Left colon (tissue), 2 donors: ENCODE results near the gene CIRBP. TPM values are rescaled to one million over a fixed set of nuclear protein-coding genes. Genes with fewer than 3 reads are reported as not detected.

ENCODE experiments used
- ATAC-seq: fragments of 200-7000 bp; cut with Tn5 transposase; one replicate; pipeline ENCODE4 v1.9.1; 2020; ENCODE audit warnings: mild to moderate bottlenecking, moderate library complexity
- DNase-seq, 2 donors: peaks; one replicate each; pipeline ENCODE4 v3.0.0-alpha.2; 2020
- intact Hi-C, 2 donors: fragments of 100-400 bp; cut with DNase I in 1 of 2; cut with micrococcal nuclease in 1 of 2; formaldehyde crosslinking; loops; one replicate each; pipeline versions ENCODE4 v1.11.2 to v1.14.0; 2022; cut with DNase I, micrococcal nuclease
- total RNA-seq, 2 donors: library from RNA; stranded (reverse); fragmentation: NEBNext Ultra II Directional; extraction: Animal tissue kit (Norgen Biotek cat#: 25700); gene quantifications; one replicate each; pipeline ENCODE4 v1.2.1, GENCODE V29; 2021
- donor health status: DM: no; HTN: no; CAD: no.
- donor health status: DM: yes; HTN: yes; CAD: no.

CIRBP gene
- total RNA-seq, 2 donors from 2014 or later, result 220 to 267 TPM

DNA sequence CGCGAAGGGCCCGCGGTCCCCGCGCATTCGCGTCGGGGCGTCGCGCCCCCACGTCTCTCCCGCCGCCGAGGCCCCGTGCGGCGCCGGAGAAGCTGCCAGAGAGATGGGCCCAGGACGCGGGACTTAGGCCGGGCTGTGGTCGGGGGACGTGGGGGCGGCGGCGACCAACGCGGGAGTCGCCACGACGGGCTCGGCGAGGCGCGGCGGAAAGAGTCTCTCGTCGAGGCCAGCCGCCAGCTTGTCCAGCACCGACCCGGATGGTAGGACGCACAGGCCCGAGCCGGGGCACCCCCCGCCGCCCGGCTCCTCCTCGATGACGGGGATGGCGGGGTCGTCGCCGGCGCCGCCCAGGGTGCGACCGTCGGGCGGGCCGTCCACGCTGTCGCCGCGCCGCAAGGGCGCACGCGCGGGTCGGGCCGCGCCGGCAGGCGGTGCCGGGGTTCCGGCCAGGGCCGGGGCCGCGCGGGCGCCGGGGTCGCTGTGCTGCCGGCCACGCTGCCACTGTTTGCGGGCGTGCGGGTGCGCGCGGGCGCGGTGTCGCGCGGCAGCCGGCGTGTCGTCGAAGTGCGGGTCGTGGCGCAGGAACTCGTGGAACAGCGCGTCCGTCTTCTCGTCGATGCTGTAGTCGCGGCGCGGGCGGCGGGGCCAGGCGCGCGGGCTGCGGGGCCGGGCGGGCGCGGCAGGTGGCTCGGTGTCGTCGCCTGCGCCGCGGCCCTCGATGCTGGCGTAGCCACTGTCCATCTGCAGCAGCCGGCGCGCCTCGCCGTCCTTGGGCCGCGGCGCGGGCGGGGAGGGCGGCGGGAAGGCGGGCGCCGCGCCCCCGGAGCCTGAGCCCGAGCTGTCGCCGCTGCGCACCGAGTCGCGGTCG lies 39.8 kb upstream of the CIRBP start:
- no peak for ATAC-seq
- no peak for DNase-seq
- intact Hi-C loops, result no loop called here

DNA sequence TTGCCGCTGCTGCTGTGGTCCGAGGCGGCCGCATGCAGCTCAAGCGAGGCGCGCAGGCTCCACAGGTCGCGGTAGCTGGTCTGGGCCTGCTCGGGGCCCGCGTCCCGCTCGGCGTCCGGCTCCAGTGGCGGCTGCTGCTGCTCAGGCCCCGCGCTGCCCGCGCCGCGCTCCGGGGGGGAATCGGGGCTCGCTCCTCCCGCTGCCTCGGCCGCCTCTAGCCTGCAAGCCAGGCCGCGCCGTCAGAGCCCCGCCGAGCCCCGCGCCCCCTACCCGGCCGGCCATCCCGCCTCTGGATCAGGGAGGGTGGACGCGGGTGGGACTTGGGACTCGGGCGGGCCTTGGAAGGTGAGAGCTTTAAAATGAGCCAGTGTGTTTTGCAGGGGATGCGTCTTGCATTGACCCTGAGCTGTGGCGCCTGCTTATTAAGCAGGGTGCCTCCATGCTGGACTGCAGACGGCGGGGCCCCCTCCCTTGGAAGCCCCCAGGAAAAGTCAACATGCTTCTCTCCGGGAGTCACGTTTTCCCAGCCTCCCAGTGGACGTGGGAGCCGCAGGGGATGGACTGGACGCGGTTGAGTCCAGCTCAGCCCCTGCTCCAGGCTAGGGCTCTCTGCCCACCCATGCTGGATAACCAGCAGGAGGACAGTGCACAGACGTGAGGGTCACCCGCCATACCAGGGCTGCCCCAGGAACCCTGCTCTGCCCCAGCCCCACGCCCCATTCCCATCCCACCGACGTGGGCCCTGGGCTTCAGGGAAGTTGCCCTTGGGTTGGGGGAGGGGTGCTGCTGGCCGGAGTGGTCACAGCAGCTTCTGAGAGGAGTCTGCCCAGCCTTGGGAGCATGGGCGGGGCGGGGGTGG lies 39.0 kb upstream of the CIRBP start:
- DNase-seq (no peak), ATAC-seq (no peak)
- intact Hi-C loops, result no loop called here

DNA sequence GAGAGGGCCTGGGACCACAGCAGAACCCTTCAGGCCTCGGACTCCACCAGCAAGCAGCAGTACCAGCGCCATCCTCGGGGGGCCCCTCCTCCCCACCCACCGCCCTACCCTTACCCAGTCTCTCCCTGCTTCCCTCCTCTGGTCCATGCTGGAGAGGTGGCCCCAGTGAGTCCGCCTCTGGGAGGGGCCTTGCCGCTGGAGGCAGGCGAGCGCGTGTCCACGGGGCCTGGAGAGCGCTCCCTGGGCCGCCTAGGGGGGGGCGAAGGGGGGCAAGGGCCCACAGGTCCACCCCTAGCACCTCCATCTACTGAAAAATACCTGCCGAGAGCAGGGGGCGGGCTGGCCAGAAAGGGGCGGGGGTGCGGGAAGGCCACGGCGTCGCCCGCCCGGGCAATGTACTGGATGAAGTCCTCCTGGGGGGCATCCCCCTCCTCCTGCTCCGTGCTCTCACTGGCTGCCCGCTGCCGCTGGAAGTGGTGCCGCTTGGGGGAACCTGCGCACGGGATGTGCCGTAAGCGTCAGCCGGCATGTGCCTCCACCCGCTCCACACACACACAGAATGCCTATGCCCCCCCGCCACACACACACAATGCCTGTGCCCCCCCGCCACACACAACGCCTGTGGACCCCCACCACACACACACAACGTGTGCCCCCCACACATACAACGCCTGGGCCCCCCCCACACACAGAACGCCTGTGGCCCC lies 38.2 kb upstream of the CIRBP start:
- intact Hi-C loops, result no loop called here
- DNase-seq (no peak), ATAC-seq (no peak)

DNA sequence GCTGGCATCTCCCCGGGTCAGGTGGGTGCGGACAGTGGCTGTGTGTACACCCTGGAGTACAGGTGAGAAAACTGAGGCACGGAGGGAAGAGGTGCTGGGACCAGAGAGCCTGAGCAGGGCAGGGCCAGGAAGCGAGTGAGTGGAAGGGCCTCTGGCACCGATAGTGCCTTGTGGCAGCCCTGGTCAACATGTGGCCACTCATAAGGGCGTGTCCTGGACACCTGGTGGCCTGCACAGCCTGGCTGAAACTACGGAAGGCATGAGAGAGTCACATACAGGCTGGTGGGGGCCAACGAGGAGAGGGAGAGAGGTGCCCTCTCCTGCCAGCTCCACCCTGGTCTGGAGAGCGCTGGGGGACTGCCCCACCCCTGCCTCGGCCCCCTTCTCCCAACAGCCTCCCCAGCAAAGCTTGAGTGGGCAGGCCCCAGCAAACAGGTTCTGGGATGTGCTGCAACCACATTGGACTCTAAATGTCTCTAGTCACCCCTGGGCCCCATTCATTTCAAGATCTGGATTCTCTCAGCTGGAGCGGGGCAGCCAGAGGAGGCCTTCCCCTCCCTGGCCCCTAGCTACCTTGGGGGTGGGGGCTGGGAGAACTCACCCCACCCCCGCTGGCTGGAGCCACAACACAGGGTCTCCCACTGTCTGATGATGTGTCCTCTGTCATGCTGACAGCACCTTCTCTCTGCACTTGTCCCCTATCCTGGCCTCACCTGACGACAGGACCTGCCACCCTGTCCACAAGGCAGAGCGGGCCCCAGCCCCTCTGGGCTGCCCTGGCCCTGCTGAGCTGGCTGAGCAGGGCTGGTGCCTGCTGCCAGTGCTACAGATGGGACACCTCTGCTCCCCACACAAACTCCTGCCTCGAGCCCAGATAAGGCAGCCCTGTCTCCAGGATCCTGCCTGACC lies 37.1 kb upstream of the CIRBP start:
- DNase-seq (no peak), ATAC-seq (peak; percentile 49)
- intact Hi-C loops, result no loop called here

DNA sequence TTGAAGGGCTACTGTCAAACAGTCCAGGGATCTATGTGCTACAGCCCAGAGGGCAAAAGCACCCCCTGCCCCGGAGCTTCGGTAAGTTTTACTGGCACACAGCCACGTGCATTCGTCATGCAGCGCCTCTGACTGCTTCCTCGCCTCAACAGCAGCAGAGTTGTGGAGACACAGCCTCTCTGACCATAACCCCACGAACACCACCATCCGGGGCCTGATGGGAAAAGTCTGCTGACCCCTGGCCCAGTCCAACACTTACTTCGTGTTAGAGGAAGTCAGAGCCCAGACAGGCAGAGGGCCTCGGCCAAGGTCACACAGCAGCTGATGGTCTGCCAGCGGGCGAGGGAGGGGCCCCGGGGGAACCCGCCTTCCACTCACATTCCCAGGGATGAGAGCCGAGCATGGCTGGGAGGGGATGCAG lies 36.5 kb upstream of the CIRBP start:
- DNase-seq (peak in 1 of 2 donors; percentile 49), ATAC-seq (peak; percentile 33)
- intact Hi-C loops, result no loop called here

DNA sequence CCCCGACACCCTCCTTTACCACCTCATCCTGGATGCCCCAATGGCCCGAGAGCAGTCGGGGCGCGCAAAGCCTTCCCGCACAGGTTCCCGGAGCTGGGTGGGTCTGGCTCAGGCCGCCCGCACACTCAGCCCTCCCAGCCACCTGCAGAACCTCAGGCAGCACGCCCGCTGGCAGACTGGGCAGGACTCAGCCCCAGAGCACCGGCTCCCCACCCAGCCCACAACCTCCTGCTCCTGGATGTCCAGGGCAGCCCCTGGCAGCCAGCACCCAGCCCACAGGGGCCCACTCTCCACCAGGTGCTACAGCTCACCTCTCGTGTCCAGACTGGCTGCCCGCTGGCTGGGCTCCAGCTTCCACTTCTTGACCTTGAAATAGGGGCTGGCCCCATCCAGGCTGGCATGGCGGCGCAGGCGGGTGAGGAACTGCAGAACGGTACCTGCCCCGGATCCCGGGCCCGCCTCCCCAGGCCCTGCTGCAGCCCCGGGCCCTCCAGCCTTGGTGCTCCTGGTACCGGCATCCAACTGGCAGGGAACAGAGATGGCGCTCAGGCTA lies 35.9 kb upstream of the CIRBP start:
- intact Hi-C loops, result no loop called here
- peak; percentile 33 for ATAC-seq

DNA sequence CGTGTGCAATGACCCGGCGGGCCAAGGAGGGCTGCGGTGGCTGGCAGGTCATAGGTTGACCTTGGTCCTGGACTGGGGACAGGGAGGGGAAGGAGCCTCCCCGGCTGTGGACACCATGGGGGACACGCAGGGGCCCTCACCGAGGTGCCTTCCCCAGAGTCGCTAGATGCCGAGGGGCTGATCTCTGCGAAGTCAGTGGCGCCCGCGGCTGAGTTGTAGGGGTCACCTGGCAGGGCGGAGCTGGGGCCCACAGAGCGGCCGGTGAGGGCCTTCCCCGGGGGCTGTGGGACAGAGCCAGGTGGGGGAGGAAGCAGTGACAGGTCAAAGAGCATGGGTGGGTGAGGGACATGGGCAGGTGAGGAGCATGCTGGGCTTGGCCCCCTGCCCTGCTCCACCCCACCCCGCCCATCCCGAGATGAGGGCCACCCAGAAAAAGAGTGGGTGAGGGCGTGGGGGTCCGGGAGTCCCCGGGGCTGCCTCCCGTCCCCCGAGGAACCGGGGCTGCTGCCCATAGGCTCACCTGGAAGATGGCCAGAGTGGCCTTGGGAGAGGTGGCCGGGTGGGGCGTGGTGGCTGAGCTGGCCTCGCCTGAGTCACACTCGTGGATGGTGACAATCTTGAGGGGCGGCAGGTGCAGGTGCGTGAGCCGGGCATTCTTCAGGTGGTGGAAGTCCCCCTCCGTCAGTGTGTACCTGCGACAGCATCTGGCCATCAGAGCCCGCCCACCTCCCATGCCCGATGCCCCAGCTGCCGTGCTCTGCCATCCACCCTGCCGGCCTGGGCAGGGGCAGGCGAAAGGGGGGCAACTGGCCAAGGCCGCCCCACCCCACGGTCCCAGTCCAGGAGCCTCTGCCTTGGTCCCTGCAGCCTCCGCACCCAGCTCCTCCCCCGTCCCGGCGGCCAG lies 34.8 kb upstream of the CIRBP start:
- ATAC-seq (no peak), DNase-seq (no peak)
- intact Hi-C loops, result no loop called here

More for the DNA sequence above, 35.9 kb upstream of the CIRBP start:
- DNase-seq, result no peak

DNA sequence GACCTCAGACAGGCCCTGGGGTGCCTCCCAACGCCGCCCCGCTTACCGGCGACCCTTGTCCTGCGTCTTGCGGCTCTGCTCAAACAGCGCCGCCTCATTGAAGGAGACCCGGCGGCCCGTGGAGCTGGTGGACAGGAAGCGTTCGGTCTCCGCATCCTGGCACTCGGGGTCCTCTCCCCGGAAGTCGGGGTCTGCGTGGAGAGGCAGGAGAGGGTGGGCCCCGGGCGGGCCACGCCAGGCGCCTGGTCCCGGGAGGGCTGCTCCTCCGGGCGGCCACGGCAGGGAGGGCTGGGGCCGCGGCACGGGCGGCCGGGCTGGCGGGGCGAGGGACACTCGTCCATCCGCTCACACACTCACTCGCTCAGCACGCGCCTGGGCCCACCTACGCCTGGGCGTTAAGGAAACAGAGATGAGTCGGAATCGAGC lies 34.2 kb upstream of the CIRBP start:
- ATAC-seq (no peak), DNase-seq (no peak)
- intact Hi-C loops, result no loop called here

DNA sequence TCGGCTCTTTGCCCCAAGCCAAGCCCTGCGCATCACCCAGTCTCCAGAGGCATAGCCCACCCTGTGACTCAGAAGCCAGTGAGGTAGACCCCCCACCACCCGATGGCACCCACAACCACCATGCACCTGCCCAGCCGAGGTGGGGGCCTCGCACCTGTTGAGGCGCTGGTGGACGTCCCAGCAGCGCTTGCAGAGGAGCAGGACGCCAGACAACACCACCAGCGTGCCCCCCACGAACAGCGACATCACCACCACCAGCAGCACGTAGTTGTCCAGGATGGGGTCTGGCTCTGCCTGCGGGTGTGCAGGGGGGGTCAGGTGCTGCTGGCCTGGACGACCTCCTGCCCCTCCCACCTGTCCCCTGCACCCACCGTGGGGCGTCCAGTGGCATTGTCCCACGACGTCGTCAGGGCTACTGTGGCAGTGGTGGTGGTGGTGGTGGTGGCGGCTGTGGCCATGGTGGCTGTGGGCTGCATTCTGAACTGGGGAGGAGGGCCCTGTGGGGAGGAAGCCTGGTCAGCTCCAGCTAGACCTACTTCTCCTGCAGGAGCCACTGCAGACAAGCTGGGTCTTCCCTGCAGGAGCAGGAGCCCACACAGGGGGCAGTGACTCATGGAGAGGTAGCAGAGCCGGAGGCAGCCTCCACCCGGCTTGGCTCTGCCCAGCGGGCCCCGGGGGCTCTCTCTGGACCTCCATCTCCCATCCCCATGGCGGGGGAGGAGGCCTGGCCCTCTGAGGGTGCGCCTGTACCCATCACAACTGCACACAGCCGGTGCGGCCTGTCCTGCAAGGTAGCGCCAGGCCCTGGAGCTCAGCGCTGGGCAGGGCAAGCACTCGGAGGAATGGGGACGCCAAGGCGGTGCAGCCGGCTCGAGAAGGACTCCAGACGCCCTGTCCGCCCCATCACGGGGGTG lies 33.2 kb upstream of the CIRBP start:
- no peak for DNase-seq
- intact Hi-C loops, result no loop called here
- ATAC-seq, result no peak

DNA sequence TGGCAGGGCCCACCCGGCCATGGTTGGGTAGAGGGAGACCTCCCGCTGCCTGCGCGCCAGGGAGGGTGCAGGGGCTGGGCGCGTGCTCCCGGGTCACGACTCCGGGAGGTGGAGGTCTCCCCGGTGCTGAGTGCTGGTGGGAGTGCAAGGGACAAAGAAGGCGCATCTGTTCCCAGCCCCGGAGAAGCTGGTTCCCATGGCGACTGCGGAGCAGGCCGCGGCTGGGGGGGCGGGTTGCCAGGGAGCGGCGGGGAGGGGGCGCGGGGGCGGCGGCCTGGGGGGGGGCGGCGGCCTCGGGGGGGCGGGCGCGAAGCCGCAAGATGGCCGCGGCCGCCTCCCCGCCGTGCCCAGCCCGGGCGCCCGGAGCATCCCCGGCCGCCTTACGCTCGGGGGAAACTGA lies 32.6 kb upstream of the CIRBP start:
- intact Hi-C loops, result no loop called here
- ATAC-seq (no peak), DNase-seq (no peak)

DNA sequence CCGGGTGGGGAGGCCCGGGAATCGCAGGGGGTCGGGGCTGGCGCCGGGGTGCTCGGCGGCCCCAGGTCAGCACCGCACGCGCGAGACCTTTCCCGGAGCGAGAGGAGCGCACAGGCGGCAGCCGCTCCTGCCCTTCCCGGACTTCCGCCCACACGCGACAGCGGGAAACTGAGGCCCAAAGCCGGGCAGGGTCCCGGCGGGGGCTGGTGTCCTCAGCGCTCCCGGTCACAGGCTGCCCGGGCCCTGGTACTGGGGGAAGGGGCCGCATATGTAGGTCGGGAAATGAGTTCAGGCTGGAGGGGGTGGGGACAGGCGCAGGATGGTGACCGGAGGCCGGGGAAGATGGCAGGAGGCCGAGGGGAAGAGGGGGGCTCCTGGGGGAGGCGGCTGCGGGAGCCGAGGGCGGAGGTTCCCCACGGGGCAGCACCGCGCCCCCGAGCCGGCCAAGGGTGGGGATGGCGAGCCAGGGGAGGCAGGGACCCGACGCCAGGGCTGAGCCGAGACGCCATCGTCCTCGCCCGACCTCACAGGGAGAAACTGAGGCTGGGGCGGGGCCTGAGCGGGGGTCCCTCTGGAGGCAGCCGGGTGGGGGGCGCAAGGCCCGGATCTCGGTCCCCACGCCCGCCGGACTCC lies 32.0 kb upstream of the CIRBP start:
- DNase-seq, result no peak
- no peak for ATAC-seq
- intact Hi-C loops, result no loop called here

DNA sequence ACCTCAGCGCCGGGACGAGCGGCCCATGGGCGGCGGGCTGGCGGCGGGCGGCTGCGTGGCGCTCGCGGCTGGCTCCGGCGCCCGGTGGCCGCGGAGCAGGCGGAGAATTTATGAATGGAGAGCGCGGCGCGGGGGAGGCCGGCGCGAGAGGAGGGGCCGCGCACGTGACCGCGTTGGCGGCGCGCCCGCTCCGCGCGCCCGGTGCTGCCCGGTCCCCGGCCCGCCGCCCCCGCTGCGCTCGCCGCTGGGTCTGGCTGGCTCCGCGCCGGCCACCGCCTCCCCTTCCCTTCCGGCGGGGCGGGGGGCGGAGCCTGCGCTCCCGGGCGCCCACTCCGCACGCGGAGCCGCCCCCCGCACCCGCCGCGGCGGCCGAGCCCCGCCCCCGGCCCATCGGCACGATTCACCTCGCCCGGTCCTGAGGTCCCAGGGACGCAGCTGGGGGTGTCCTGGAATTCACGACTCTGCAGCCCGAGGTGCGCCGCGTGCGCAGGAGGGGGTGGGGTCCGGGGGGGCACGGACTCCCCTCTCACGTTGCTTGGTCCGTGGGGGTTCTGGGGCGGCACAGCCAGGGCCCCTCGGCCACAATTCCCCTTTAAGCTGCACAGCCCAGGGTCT lies 31.3 kb upstream of the CIRBP start, which contains the start of gene CBARP:
CBARP (minus strand) TSS at position 252 of the 615 bp plus-strand sequence. CDS start 1,905 bp downstream, outside the sequence.
- DNase-seq (peak in 1 of 2 donors; percentile 43), ATAC-seq (no peak)
- intact Hi-C loops, result no loop called here

DNA sequence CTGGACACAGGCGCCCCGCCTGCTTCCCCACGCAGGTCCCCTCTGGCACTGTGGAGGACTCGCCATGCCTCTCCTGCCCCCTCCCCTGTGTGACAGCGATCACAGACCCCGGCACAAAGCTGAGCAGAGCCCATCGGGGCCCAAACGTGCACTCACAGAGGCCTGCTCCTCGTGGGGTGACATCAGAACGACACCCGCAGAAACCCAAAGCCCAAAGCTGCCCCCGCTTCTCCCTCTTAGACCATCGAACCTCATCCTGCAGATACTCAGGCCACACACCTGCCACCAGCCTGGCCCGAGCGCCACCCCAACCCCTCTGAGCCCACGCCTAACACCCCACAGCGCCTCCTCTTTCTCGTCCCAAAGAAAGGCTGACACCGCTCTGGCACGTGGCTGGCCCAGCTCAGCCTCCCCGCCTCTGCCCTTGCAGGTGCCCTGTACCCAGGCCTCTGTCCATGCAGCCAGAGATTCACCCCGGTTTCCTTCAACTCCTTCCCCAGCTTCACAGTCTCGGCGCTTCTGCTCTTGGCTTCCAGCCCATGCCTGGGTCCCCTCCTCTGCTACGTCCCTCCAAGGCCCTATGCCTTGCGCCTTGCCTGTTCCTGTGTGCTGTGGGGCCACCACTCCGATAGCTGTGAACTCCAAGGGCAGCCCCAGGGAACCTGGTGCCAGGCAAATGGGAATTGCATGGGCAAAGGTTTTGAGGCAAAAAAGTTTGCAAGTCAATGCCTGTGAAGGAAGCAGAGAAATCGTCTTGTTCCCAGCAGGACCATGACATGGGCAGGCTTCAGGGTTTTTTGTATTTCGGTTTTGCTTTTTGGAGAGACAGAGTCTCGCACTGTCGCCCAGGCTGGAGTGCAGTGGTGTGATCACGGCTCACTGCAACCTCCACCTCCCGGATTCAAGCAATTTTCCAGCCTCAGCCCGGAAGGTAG lies 30.5 kb upstream of the CIRBP start:
- DNase-seq (no peak), ATAC-seq (no peak)
- intact Hi-C loops, result no loop called here

DNA sequence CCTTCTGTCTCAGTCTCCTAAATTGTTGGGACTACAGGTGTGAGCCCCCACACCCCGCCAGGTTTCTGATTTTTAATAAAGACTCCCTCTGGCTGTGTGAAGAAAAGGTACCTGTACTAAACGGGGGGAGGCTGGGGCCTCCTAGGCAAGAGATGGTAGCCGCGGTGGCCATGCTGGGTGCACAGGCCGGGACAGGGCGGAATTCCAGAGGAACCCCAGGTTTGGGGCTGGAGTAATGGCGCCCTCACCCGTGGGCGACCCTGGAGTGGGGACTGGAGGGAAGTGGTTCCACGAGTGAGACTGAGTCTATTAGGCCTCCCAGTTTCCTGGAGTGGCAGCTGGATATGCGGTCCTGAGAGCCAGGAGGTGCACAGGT lies 29.7 kb upstream of the CIRBP start:
- intact Hi-C loops, result no loop called here
- no peak for ATAC-seq
- no peak for DNase-seq
